CD4-positive, alpha-beta T cell treated with Interleukin-4 for 1 hour (primary cell): ENCODE results near the gene AFM.

Experiments used
- DNase-seq, 2 donors: peaks; one replicate each; pipeline ENCODE4 v3.0.0-alpha.2; 2020 to 2022

Gene AFM

DNA sequence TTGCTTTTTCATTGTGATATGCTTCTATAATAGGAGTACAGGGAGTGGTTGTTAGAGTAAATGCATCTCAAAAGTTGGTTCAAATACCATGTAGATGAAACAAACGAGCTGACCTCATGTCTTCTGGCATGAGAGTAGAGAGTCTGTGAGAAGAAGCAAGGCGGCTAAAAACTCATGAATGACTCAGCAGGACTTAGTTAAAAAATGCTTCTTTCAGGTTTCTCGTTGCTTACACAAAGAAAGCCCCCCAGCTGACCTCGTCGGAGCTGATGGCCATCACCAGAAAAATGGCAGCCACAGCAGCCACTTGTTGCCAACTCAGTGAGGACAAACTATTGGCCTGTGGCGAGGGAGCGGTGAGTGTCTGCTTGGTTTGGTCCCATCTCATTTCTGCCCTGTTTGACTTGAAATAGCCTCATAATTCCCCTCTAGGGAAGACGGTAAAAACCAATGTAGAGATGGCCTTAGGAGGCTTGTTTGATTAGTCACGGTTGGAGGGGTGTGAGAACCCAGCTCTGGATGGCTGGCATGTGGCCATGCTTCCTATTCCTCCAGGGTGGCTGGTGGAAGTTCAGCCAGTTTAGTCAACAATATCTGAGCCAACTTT, 31.0 kb upstream of the AFM start:
- no peak for DNase-seq

DNA sequence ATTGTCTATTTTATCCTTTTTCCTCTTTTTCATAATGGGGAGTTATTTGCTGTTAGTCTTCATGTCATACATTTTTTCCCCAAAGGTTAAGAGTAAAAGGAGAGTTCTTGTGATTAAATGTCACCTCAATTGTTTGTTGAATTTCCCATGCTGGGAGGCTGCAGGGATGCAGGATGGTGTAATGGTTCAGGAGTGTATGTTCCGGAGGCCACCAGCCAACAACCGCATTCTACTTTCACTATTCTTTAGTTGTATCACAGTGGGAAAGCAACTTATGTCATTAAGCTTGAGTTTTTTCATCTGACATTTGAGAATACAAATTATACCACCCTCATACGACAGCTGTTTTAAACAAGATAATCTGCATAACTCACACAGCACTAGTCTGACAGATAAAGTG, 30.1 kb upstream of the AFM start:
- DNase-seq, result no peak

DNA sequence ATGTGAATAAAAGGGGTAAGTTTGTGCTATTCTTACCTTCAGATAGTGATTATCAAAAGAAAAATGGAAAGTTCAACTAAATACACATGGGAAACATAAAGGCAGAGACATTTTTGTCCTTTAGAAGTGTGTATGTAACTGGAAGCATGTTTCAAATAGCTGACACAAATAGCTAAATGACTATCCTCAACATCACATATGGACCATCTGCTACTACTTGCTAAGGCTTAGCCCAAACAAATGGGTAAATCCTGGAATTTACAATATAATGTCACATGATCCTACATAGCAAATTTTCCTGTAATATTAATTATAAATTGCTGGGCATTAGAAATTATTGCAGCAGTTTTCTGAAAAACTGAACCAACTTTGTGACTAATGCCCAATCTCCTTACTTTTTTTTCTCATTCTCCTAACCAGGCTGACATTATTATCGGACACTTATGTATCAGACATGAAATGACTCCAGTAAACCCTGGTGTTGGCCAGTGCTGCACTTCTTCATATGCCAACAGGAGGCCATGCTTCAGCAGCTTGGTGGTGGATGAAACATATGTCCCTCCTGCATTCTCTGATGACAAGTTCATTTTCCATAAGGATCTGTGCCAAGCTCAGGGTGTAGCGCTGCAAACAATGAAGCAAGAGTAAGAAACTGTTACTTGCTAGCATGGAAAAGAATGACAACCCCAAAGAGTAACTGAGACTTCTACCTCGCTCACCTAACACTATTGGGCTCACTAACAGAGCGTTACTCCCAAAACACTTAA, 29.4 kb upstream of the AFM start:
- no peak for DNase-seq

DNA sequence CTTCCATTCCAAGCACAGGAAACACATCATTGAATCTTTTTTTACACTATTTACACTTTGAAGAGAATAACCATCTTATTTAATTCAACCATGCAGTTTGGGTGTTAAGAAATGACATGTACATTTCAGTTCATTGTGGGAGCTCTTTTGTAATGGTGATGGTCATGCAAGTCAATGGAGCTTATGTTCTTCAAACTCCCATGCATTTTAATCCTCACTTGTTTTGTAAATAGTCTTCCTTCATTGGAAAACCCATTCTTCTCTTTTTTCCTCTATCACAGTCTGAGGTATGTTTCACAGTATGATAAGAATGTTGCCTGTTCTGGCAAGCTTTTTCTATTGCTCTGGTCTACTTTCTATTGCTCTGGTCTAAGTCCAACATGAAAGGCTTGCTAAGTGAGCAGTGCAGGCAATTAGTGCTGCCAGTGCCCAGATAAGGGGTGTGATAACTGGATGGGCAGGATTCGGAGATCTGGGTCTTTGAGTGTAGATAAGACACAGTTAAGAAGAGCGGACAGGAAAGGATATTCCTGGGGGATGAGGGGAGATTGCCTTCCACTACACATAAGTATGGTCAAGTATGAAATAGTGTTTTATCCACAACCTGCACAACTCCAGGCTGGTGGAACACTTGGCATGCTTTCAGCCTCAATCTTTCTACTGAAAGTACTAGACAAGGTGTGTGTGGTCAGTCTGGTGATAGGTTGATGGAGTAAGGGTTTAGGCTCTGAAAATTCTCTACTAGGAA, 28.4 kb upstream of the AFM start:
- no peak for DNase-seq

DNA sequence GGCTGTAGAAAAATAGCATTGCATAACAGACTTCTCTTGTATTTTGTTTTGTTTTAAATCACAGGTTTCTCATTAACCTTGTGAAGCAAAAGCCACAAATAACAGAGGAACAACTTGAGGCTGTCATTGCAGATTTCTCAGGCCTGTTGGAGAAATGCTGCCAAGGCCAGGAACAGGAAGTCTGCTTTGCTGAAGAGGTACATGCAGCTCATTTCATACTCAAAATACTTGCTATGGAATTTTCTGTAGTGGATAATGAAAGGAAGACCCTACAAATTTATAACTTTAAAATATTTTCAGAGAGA, 27.9 kb upstream of the AFM start:
- DNase-seq, result no peak

DNA sequence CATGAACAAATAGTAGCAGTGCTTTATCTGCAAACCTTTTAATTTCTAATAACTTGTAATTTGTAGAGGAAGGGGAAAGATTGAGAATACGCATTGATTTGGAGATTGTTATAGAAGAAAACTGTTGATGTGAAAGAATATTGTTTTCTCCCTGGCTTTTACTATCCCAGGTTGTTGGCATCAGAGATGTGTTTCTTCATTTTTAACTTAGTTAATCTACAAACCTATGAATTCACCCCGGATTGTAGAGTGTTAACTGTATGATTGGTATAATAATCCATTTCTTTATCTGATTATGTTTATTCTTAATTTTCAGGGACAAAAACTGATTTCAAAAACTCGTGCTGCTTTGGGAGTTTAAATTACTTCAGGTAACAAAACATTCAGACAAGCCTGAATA, 26.6 kb upstream of the AFM start:
- no peak for DNase-seq

DNA sequence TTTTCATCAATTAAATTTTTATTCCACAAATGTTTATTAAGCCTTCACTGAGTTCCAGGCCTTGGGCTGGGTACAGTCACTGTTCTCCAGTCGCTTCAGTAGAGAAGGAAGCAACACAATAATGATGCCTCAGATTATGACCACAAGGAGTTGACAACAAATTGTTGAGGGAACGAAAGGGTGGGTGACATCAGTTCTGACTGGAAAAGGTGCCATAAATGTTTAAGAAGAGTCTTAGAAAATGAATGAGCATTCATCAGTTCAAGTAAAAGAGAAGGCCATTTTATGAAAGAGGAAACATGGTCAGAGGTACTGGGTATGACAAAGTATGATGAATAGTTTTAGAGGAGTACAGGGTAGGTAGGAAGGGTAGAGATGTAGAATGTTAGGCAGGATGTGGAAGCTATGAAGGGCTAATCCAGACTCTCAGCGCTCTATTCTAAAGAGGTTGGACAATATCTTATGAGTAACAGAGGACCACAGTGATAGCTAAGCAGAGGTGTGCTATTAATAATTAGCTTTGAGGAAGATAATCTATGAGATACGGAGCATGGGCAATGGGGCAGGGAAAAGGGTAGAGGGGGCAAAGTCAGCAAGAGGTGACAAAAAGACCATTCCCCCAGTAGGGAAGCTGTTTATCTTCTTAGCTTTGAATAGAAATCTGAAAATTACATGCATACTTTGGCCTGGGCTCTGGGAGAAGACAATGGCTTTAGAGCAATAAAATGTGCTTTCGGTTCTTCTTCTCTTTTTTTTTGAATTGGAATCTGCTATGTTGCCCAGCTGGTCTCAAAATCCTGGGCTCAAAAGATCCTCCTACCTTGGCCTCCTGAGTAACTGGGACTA, 25.1 kb upstream of the AFM start:
- no peak for DNase-seq

DNA sequence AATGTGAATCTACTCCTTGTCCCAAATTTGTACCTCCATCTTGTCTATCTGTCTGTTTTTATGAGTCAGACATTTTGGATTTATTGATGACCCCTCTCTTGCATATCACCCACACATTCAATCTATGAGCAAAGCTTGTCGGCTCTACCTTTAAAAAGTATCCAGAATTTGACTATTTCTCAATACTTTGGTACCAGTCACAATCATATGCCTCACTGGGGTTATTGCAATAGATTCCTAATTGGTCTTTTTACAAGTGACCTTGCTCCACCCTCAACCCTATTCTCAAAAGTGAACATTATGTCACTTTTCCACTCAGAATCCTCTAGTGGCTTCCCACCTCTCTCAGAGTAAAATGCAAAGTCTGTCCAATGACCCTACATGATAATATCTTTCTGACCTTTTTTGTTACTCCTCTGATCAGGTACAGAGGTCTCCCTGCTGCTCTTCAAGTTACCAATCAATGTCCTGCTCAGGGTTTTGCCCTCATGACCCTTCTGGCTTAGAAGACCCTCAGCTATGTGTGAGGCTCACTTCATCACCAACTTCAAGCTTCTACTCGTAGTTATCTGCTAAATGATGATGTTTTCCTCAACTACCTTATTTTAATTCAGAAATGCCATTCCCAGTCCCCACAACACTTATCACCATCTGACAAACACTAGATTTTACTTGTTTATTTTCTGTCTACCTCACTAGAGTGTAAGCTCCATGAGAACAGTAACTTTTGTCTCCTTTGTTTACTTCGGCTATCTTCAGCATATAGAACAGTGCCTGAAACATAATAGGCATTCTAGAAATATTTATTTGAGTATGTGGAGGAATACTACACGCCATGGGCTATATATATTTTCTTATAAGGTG, 23.1 kb upstream of the AFM start:
- no peak for DNase-seq

DNA sequence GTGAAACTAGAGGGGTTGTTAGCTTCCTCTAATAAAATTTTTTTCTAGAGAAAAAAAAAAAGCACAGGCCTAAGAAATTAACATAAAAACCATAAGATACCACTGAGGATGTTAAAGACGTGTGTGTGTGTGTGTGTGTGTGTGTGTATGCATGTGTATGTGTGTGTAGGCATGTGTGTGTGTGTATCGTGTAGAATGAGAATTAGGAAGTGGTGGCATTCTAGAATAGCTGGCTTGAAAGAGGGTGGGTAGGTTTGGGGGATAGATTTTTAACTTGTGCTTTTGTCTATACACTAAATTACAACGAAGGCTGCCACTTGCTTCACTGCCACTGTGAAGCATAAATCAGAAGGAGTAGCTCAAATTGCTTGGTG, 22.5 kb upstream of the AFM start:
- no peak for DNase-seq

DNA sequence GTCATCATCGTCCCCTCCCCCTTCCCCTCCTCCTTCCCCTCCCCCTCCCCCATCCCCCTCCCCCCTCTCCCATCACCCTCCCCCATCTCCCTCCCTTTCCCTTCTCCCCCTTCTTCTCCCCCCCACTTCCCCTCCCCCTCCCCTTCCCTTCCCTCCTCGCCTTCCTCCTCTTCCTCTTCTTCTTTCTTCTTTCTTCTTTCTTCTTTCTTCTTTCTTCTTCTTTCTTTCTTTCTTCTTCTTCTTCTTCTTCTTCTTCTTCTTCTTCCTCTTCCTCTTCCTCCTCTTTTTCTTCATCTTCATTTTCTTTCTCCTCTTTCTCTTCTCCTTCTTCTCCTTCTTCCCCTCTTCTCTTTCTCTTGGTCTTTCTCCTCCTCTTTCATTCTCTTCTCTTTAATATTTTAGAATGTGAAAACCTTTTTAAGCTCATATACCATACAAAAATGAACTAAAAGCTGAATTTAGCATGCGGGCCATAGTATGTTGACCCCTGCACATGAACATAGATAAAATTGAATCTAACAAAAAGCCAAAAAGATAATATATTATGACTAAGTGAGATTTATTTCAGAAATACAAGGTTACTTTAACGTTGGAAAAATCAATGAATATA, 20.5 kb upstream of the AFM start:
- DNase-seq, result no peak

DNA sequence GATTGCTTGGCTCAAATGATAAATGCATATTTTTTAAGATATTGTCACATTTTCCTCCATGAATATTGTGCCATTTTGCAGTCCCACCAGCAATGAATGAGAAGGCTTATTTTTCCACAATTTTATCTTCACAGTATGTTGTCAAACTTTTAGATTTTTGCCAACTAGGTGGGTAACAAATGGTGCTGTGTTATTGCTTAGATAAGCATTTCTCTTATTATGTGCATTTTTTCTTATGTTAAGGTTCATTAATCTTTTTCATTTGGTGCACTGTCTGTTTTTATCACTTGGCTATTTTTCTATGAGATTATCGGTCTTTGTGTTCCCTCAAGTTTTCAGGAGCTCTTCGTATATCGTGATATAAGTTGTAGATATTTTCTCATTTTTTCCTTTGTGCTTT, 13.4 kb upstream of the AFM start:
- DNase-seq, result no peak

DNA sequence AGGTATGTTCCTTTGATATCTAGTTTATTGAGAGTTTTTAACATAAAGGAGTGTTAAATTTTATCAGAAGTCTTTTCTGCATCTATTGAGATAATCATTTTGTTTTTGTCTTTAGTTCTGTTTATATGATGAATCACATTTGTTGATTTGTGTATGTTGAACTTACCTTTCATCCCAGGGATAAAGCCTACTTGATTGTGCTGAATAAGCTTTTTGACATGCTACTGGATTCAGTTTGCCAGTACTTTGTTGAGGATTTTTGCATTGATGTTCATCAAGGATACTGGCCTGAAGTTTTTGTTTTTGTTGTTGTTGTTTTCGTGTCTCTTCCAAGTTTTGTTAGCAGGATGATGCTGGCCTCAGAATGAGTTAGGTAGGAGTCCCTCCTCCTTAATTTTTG, 10.8 kb upstream of the AFM start:
- no peak for DNase-seq

DNA sequence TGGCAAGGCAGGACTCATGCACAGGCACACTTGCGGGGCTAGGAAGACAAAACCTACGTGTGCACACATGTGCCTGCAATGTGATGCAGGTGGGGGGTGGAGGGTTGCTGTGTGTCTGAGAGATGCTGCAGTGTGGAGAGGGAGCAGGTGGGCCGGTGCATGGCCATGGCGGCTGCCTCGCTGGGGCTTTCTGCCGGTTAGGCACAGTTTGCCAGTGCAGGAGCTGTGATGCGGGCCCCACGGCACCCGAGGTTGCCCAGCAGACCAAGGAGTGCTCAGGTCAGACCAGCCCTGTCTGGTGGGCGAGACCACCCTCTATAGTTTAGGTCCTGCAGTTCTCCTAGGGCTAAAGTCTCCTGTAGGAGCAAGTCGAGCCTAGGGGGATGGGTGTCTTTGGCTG, 4.4 kb upstream of the AFM start:
- DNase-seq, result no peak

DNA sequence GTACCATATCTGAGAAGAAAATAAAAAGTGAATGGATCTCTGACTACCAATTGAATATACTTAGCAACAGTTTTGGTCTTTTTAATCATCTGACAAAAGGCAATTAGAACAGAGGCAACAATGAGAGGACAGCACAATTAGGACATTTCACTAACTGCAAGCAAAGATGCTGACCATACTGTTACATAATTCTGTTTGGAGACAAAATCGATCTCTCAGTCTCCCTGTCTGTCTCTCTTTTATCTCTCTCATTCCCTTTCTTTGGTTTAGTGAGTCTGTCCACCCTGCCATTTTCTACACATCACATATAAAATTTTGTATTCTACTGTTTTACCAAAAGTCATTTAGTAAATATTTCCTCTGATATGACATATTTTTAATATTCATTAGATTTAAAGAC, 2.2 kb upstream of the AFM start:
- no peak for DNase-seq

DNA sequence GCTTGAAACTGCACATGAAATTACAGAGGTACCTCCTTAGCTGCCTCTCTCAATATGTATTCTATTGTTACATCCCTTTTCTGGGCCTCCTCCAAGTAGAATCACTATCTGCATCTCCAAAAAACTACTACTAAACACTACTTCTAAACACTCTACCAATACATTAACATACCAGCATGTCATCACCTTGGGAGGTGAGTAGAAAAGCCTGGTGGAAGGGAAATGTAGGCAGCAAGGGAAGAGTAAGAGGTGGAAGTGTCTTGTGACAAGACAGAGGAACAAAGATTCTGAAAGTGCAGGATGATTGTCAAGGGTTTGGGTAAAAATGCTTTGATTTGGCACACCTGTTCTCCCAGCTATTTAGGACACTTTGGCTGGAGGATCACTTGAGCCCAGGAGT, 3.5 kb downstream of the AFM start:
- no peak for DNase-seq

DNA sequence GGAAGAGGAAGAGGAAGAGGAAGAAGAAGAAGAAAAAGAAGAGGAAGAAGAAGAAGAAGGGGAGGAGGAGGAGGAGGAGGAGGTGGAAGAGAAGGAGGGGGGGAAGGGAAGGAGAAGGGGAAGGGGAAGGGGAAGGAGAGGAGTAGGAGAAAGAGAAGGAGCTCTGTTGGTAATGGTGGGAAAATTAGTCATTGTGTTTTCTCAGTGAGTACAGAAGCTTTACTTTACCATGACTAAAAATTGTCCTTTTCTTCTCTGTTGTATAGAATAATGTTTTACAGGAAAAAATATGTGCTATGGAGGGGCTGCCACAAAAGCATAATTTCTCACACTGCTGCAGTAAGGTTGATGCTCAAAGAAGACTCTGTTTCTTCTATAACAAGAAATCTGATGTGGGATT, 4.1 kb downstream of the AFM start:
- DNase-seq, result no peak

DNA sequence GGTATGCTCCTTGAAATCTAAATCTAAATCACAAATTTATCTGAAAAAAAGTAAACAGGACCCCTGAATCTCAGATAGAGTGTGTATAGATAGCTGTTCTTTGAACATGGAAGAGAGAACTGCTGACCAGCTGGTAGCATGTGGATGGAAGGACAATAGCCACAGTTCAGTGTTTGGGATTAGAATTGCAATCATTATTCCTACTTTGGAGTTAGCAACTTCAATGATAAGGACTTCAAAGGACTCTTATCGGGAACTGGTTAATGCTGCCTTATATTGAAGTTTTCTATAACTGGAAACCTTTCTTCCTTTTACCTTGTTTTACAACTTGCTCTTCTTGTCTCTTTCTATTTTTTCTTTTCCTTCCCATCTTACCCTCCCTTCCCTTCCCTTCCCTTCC, 5.0 kb downstream of the AFM start:
- no peak for DNase-seq

DNA sequence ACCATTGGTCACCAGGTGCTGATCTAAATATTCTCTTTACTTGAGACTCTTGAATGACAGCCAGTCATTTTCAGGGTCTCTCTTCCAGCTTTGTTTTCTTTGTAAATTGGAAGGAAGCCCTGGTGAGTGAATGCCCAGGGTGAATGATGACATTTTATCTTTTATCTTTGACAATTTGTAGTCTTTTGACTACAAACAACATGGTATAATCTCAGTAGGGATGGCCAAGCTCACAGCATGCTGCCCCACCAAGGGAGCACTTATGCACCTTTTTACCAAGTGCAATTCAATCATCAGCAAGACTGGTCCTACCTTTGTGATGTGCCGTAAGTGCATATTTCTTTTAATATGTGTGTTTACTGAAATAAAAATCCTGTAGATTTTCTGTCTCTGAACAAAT, 5.7 kb downstream of the AFM start:
- DNase-seq, result no peak

DNA sequence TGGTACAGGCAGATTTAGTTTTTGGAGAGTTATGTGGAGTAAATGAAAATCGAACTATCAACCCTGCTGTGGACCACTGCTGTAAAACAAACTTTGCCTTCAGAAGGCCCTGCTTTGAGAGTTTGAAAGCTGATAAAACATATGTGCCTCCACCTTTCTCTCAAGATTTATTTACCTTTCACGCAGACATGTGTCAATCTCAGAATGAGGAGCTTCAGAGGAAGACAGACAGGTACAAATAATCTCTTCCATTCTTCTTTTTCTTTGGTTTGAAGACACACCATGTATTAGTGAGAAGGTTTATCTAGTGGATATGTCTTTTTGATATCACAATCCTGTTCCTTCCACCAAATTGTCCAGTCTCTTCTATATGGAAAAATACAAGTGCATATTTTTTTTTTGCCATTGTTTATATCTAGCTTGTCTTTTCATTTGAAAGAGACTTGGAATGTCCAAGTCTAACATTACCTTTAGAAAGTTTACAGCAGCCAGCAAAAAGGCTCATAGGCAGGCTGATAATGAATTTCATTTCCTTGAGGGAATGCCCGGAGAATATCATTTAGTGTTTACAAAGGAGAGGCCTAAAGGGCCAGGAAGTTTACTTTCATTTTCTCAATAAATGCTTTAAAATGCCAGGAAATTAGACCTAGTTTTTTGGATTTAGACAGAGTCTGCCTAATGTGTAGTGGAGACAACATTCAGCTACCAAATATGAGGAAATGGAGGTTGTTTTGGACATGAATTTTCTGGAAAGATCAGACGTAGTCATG, 18.6 kb downstream of the AFM start:
- DNase-seq, result no peak

DNA sequence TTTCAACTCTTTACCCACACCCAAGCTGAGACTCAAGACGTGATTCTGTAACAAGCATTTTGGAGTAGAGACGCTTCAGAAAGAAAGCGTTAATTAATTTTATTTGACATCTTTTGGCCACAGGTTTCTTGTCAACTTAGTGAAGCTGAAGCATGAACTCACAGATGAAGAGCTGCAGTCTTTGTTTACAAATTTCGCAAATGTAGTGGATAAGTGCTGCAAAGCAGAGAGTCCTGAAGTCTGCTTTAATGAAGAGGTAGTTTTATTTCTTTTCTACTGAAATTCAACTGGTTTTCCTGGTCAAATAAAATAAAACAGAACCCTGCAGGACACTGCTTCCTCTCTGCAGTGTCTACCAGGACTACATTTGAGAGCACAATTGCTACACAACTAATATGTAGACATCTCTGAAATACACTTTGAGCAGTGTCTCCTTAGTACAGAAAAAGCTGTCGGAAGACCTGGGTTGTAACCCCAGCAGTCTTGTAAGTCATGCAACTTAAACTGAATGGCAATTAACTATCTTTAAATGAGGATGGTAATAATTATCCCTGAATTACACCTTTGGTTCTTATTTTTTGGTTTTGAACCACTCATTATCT, 20.2 kb downstream of the AFM start:
- DNase-seq, result no peak

DNA sequence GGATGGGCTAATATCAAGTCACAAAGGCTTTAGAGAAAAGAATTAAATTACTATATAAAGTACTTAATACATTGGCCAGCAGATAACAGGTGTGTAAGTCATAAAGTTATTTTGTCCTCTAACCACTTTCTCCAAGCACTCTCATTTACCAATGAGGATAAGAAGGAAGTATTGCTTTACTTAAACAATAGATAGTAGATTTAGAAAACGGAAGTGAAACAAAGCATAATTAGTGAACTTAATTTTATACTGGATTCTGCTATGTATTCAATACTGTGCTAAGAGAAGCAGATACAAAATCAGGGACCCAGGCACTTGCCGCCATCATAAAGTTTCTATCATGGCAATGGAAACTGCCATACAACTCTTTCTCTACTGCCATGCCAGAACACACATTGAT, 24.0 kb downstream of the AFM start:
- no peak for DNase-seq
